ENCODE data around the gene C4orf50.

C4orf50 gene

DNA sequence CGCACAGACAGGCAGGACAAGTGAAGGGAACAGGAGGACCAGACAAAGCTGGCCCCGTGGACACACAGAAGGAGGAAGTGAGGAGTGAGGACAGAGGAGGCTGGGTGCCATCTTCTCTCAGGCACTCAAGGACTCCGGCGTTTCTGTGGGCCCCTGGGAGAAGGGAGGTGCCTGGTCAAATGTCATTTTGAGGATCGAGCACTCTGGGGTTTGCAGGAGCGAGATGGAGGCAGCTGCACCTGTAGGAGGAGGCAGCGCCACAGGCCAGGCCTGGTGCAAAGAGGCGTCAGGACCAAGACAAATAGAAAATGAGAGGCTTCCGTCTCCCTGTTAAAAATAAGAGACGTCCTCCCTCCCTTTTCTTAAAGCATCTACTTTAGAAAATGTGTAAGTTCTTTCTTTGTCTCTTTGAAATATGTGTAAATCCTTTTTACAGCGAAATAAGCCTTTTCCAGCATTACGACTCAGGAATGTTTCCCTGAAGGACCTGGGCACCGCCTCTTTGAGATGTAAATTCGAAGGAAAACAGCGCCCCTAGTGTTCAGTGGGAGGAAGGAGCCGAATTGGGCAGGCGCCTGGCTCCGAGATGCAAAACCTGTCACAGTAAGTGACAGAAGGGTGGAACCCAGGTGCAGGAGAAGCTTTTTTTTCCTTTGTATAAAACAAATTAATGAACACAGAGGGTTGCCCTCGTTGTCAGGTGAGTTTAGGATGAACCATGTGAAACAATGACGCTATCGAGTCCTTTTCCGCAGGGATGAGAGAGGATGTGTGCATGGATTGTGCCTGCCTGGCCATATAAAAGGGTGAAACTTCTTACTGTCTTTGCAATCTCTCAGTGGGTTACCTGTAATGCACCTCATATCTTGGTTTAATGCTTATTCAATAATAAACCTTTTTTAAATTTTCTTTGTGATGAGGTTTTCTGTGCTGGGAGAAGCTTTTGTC is 1.4 kb upstream of the C4orf50 start:
- no peak for TF ChIP-seq EZH2phosphoT487 (IDR thresholded peaks at IDR 0.05; ENCODE audit: low read depth)
- TF ChIP-seq, protein P1, sequence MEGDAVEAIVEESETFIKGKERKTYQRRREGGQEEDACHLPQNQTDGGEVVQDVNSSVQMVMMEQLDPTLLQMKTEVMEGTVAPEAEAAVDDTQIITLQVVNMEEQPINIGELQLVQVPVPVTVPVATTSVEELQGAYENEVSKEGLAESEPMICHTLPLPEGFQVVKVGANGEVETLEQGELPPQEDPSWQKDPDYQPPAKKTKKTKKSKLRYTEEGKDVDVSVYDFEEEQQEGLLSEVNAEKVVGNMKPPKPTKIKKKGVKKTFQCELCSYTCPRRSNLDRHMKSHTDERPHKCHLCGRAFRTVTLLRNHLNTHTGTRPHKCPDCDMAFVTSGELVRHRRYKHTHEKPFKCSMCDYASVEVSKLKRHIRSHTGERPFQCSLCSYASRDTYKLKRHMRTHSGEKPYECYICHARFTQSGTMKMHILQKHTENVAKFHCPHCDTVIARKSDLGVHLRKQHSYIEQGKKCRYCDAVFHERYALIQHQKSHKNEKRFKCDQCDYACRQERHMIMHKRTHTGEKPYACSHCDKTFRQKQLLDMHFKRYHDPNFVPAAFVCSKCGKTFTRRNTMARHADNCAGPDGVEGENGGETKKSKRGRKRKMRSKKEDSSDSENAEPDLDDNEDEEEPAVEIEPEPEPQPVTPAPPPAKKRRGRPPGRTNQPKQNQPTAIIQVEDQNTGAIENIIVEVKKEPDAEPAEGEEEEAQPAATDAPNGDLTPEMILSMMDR (IDR thresholded peaks at IDR 0.05; ENCODE audit: low read depth, low read length): peak; percentile 75
- Histone ChIP-seq H3K36me3 (replicated peaks; ENCODE audit: low read depth, low read length) (no peaks in the 10 kb centered on the region), H3K79me2 (ENCODE audit: low read length) (no peaks in the 10 kb centered on the region), H2AFZ (ENCODE audit: low read depth, low read length) (no peak overlapping the region), H3K4me2 (ENCODE audit: low read length) (no peak overlapping the region), H4K20me1 (ENCODE audit: insufficient read depth, low read length) (no peaks in the 10 kb centered on the region), H3K27ac (ENCODE audit: low read length) (no peak overlapping the region), H3K27me3 (ENCODE audit: low read depth, low read length) (no peaks in the 10 kb centered on the region), H3K9me3 (ENCODE audit: insufficient read depth, low read length) (no peaks in the 10 kb centered on the region), H3K4me1 (ENCODE audit: low read length) (no peaks in the 10 kb centered on the region), H3K4me3 (ENCODE audit: low read length) (no peak overlapping the region), H3K9ac (ENCODE audit: low read length) (no peak overlapping the region)

DNA sequence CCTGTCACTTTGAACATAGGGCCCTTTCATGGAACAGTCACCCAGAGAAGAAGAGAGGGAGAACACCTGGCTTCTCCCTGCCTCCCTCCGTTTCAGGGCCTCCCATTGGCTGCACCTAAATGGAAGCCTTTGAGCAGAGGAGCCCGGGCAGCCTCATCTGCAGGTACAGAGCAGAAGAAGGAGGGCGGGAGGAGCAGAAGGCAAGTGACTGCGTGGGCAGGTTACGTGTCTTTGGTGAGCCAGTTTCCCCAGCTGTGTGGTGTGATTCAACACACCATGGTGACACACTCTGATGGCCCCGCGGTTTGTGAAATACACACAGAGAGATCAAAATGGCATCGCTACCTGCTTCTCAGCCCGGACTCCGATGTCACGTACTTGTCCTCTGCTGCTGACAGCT is 431 bp downstream of the C4orf50 start:
- Histone ChIP-seq H2AFZ (ENCODE audit: low read depth, low read length) (no peak overlapping the region), H3K4me1 (ENCODE audit: low read length) (no peaks in the 10 kb centered on the region), H3K27me3 (ENCODE audit: low read depth, low read length) (no peaks in the 10 kb centered on the region), H3K4me3 (ENCODE audit: low read length) (no peak overlapping the region), H3K27ac (ENCODE audit: low read length) (no peak overlapping the region), H3K9ac (ENCODE audit: low read length) (no peak overlapping the region), H3K9me3 (ENCODE audit: insufficient read depth, low read length) (no peaks in the 10 kb centered on the region), H3K36me3 (replicated peaks; ENCODE audit: low read depth, low read length) (no peaks in the 10 kb centered on the region), H4K20me1 (ENCODE audit: insufficient read depth, low read length) (no peaks in the 10 kb centered on the region), H3K4me2 (ENCODE audit: low read length) (no peak overlapping the region), H3K79me2 (ENCODE audit: low read length) (no peaks in the 10 kb centered on the region)
- TF ChIP-seq, protein P1 (IDR thresholded peaks at IDR 0.05; ENCODE audit: low read depth, low read length): no peak
- no peak for TF ChIP-seq EZH2phosphoT487 (IDR thresholded peaks at IDR 0.05; ENCODE audit: low read depth)

DNA sequence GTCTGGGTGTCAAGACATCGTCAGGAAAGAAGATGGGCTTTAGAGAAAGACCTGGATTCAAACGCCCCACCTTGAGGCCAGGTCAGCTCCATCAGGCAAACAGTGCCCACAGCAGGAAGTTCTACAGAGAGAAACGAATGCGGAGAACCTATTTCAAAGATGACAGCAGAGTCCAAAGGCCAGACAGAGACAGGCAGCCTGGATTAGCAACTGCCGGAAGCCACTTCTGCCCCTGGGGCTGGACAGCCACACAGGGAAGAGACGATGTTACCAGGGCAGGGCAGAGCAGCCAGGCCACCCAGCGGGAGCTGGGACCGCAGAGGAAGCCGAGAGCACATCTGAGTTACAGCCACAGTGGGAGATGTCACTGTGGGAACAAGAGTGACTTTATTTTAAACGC is 1.2 kb downstream of the C4orf50 start:
- H3K27me3 ChIP-seq (ENCODE audit: low read depth, low read length): no peaks in the 10 kb centered on the region
- no peaks in the 10 kb centered on the region for H4K20me1 ChIP-seq (ENCODE audit: insufficient read depth, low read length)
- H3K9me3 ChIP-seq (ENCODE audit: insufficient read depth, low read length): no peaks in the 10 kb centered on the region
- no peak overlapping the region for H3K9ac ChIP-seq (ENCODE audit: low read length)
- no peaks in the 10 kb centered on the region for H3K36me3 ChIP-seq (replicated peaks; ENCODE audit: low read depth, low read length)
- H3K27ac ChIP-seq (ENCODE audit: low read length): no peak overlapping the region
- no peaks in the 10 kb centered on the region for H3K4me1 ChIP-seq (ENCODE audit: low read length)
- no peak overlapping the region for H3K4me2 ChIP-seq (ENCODE audit: low read length)
- no peaks in the 10 kb centered on the region for H3K79me2 ChIP-seq (ENCODE audit: low read length)
- H2AFZ ChIP-seq (ENCODE audit: low read depth, low read length): no peak overlapping the region
- no peak overlapping the region for H3K4me3 ChIP-seq (ENCODE audit: low read length)
- no peak for TF ChIP-seq EZH2phosphoT487 (IDR thresholded peaks at IDR 0.05; ENCODE audit: low read depth)
- TF ChIP-seq, protein P1 (IDR thresholded peaks at IDR 0.05; ENCODE audit: low read depth, low read length): no peak

DNA sequence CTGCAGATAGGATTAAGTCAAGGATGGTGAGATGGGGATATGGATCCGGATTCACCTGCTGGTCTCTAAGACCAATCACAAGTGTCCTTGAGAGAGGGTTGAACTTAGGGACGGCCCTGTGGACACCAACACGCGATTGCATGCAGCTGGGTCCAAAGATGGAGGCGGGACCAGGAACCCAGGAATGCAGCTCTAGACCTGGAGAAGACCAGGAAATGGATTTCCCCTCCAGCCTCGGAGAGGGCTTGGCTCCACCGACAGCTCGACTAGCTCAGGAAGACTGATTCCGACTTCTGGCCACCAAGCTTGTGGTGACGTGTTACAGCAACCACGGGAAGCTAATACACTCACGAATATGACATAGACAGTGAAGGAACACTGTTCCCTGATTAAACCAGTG is 4.7 kb downstream of the C4orf50 start:
- TF ChIP-seq, protein P1 (IDR thresholded peaks at IDR 0.05; ENCODE audit: low read depth, low read length): no peak
- no peak for TF ChIP-seq EZH2phosphoT487 (IDR thresholded peaks at IDR 0.05; ENCODE audit: low read depth)
- no peaks in the 10 kb centered on the region for H4K20me1 ChIP-seq (ENCODE audit: insufficient read depth, low read length)
- no peaks in the 10 kb centered on the region for H3K4me1 ChIP-seq (ENCODE audit: low read length)

More for the DNA sequence above, 4.7 kb downstream of the C4orf50 start:
- no peaks in the 10 kb centered on the region for H3K27me3 ChIP-seq (ENCODE audit: low read depth, low read length)
- no peaks in the 10 kb centered on the region for H3K79me2 ChIP-seq (ENCODE audit: low read length)
- H3K9me3 ChIP-seq (ENCODE audit: insufficient read depth, low read length): no peaks in the 10 kb centered on the region
- no peak overlapping the region for H2AFZ ChIP-seq (ENCODE audit: low read depth, low read length)
- no peak overlapping the region for H3K4me2 ChIP-seq (ENCODE audit: low read length)
- H3K27ac ChIP-seq (ENCODE audit: low read length): no peak overlapping the region
- H3K36me3 ChIP-seq (replicated peaks; ENCODE audit: low read depth, low read length): no peaks in the 10 kb centered on the region
- H3K9ac ChIP-seq (ENCODE audit: low read length): no peak overlapping the region
- H3K4me3 ChIP-seq (ENCODE audit: low read length): no peak overlapping the region
